ENCODE results near the gene SCYL3. TPM values are rescaled to one million over a fixed set of nuclear protein-coding genes. Genes with fewer than 3 reads are reported as not detected.

Gene SCYL3
- total and polyA plus RNA-seq, 2 experiments from 2014 or later: 2.2 to 6.8 TPM

DNA sequence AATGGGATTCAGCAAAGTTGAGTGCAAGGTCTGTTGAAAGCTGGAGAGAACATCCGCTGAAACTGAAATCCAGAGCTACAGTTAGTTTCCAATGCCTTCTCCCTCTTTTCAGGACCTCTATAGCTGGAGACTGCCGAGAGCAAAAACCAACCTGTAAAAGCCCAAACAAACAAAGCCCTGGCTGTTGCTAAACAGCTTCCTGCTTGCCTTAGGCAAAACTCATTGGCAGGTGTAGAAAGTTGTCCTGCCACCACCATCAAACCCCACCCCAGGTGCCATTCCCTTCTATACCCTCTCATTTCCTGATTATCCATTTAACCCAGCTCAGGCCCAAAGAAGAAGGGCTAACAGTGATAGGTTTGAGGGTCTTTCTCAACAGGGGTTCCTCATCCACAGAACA is 24.7 kb downstream of the SCYL3 start (continued):
- TF ChIP-seq NANOG (IDR thresholded peaks at IDR 0.05; ENCODE audit: borderline replicate concordance) (no peak), EZH2phosphoT487 (IDR thresholded peaks at IDR 0.05; ENCODE audit: unreplicated experiment) (no peak), STAT1 (IDR thresholded peaks at IDR 0.05; ENCODE audit: unreplicated experiment) (no peak), POLR2AphosphoS5 (IDR thresholded peaks at IDR 0.05; ENCODE audit: low read depth) (no peak), JUNB (IDR thresholded peaks at IDR 0.05; ENCODE audit: unreplicated experiment) (no peak)
- TF ChIP-seq, protein P1, sequence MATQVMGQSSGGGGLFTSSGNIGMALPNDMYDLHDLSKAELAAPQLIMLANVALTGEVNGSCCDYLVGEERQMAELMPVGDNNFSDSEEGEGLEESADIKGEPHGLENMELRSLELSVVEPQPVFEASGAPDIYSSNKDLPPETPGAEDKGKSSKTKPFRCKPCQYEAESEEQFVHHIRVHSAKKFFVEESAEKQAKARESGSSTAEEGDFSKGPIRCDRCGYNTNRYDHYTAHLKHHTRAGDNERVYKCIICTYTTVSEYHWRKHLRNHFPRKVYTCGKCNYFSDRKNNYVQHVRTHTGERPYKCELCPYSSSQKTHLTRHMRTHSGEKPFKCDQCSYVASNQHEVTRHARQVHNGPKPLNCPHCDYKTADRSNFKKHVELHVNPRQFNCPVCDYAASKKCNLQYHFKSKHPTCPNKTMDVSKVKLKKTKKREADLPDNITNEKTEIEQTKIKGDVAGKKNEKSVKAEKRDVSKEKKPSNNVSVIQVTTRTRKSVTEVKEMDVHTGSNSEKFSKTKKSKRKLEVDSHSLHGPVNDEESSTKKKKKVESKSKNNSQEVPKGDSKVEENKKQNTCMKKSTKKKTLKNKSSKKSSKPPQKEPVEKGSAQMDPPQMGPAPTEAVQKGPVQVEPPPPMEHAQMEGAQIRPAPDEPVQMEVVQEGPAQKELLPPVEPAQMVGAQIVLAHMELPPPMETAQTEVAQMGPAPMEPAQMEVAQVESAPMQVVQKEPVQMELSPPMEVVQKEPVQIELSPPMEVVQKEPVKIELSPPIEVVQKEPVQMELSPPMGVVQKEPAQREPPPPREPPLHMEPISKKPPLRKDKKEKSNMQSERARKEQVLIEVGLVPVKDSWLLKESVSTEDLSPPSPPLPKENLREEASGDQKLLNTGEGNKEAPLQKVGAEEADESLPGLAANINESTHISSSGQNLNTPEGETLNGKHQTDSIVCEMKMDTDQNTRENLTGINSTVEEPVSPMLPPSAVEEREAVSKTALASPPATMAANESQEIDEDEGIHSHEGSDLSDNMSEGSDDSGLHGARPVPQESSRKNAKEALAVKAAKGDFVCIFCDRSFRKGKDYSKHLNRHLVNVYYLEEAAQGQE (IDR thresholded peaks at IDR 0.05; ENCODE audit: unreplicated experiment): no peak

DNA sequence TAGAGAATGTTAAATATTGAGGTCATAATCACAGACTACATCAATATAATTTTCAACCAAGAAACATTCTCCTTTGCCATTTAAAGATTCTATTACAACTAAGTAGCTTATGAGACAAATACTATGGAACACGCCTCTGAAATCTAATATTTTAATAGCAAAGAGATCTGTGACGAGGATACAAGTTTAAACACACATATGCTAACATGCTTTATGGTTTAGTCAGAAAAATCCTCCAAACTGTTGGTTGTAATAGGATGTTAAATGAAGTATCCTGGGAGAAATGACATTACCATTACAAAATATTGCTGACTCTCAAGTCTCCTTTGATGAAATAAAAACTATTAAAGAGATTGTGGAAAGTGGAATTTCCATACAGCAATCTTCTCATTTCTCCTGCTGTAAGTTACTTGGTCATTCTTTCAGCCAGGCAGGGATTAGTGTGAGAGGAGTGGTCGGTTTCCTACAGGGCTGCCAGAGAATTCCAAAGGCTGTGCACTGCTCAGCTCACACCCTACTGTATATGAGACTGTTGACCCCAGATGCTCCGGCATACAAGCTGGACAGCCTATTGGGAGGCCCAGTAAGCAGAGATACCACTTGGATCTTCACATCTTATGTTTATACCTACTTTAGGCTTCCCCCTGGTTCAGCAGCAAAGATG is 26.6 kb downstream of the SCYL3 start:
- no peaks in the 10 kb centered on the region; the same call in 1 of the 2 replicates for H4K20me1 ChIP-seq (replicated peaks; ENCODE audit: insufficient read depth)
- Mint-ChIP-seq H3K27ac (no peak overlapping the region), H3K4me3 (no peak overlapping the region), H3K36me3 (ENCODE audit: low read depth) (peaks cover 59% of the 10 kb centered on the region), H3K27me3 (ENCODE audit: insufficient read depth, low read depth, poor library complexity) (peaks cover 2% of the 10 kb centered on the region), H3K9me3 (peaks cover 7% of the 10 kb centered on the region), H3K4me1 (no peaks in the 10 kb centered on the region)
- H3K4me1 ChIP-seq (ENCODE audit: insufficient read depth): no peaks in the 10 kb centered on the region
- H3K9me2 ChIP-seq (ENCODE audit: insufficient read depth): no peaks in the 10 kb centered on the region
- peaks cover 17% of the 10 kb centered on the region for H3K36me3 ChIP-seq (ENCODE audit: insufficient read depth)
- no peaks in the 10 kb centered on the region for H3F3A ChIP-seq (replicated peaks; ENCODE audit: low read depth)
- ATAC-seq (no peak), DNase-seq (ENCODE audit: low spot score) (no peak)
- H3K27ac ChIP-seq (ENCODE audit: low read depth): no peak overlapping the region
- no peak overlapping the region for H3K4me3 ChIP-seq
- no peak overlapping the region for H3K4me2 ChIP-seq
- H3K27me3 ChIP-seq (ENCODE audit: insufficient read depth): no peaks in the 10 kb centered on the region
- H2AFZ ChIP-seq: no peak overlapping the region
- no peaks in the 10 kb centered on the region for H3K79me2 ChIP-seq (replicated peaks; ENCODE audit: insufficient read depth)
- TF ChIP-seq, protein P2, sequence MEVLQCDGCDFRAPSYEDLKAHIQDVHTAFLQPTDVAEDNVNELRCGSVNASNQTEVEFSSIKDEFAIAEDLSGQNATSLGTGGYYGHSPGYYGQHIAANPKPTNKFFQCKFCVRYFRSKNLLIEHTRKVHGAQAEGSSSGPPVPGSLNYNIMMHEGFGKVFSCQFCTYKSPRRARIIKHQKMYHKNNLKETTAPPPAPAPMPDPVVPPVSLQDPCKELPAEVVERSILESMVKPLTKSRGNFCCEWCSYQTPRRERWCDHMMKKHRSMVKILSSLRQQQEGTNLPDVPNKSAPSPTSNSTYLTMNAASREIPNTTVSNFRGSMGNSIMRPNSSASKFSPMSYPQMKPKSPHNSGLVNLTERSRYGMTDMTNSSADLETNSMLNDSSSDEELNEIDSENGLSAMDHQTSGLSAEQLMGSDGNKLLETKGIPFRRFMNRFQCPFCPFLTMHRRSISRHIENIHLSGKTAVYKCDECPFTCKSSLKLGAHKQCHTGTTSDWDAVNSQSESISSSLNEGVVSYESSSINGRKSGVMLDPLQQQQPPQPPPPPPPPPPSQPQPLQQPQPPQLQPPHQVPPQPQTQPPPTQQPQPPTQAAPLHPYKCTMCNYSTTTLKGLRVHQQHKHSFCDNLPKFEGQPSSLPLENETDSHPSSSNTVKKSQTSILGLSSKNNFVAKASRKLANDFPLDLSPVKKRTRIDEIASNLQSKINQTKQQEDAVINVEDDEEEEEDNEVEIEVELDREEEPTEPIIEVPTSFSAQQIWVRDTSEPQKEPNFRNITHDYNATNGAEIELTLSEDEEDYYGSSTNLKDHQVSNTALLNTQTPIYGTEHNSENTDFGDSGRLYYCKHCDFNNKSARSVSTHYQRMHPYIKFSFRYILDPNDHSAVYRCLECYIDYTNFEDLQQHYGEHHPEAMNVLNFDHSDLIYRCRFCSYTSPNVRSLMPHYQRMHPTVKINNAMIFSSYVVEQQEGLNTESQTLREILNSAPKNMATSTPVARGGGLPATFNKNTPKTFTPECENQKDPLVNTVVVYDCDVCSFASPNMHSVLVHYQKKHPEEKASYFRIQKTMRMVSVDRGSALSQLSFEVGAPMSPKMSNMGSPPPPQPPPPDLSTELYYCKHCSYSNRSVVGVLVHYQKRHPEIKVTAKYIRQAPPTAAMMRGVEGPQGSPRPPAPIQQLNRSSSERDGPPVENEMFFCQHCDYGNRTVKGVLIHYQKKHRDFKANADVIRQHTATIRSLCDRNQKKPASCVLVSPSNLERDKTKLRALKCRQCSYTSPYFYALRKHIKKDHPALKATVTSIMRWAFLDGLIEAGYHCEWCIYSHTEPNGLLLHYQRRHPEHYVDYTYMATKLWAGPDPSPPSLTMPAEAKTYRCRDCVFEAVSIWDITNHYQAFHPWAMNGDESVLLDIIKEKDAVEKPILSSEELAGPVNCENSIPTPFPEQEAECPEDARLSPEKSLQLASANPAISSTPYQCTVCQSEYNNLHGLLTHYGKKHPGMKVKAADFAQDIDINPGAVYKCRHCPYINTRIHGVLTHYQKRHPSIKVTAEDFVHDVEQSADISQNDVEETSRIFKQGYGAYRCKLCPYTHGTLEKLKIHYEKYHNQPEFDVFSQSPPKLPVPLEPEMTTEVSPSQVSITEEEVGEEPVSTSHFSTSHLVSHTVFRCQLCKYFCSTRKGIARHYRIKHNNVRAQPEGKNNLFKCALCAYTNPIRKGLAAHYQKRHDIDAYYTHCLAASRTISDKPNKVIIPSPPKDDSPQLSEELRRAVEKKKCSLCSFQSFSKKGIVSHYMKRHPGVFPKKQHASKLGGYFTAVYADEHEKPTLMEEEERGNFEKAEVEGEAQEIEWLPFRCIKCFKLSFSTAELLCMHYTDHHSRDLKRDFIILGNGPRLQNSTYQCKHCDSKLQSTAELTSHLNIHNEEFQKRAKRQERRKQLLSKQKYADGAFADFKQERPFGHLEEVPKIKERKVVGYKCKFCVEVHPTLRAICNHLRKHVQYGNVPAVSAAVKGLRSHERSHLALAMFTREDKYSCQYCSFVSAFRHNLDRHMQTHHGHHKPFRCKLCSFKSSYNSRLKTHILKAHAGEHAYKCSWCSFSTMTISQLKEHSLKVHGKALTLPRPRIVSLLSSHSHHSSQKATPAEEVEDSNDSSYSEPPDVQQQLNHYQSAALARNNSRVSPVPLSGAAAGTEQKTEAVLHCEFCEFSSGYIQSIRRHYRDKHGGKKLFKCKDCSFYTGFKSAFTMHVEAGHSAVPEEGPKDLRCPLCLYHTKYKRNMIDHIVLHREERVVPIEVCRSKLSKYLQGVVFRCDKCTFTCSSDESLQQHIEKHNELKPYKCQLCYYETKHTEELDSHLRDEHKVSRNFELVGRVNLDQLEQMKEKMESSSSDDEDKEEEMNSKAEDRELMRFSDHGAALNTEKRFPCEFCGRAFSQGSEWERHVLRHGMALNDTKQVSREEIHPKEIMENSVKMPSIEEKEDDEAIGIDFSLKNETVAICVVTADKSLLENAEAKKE (CRISPR knock-in tag; IDR thresholded peaks at IDR 0.05): no peak
- TF ChIP-seq, protein P1 (IDR thresholded peaks at IDR 0.05; ENCODE audit: unreplicated experiment): no peak
- TF ChIP-seq, protein P3, sequence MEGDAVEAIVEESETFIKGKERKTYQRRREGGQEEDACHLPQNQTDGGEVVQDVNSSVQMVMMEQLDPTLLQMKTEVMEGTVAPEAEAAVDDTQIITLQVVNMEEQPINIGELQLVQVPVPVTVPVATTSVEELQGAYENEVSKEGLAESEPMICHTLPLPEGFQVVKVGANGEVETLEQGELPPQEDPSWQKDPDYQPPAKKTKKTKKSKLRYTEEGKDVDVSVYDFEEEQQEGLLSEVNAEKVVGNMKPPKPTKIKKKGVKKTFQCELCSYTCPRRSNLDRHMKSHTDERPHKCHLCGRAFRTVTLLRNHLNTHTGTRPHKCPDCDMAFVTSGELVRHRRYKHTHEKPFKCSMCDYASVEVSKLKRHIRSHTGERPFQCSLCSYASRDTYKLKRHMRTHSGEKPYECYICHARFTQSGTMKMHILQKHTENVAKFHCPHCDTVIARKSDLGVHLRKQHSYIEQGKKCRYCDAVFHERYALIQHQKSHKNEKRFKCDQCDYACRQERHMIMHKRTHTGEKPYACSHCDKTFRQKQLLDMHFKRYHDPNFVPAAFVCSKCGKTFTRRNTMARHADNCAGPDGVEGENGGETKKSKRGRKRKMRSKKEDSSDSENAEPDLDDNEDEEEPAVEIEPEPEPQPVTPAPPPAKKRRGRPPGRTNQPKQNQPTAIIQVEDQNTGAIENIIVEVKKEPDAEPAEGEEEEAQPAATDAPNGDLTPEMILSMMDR (conservative IDR thresholded peaks at IDR 0.05; ENCODE audit: low read depth in 2 of 2): no peak
- TF ChIP-seq ZNF114 (CRISPR knock-in tag; IDR thresholded peaks at IDR 0.05) (no peak), POLR2AphosphoS5 (IDR thresholded peaks at IDR 0.05; ENCODE audit: low read depth) (no peak)
